Central memory CD4-positive, alpha-beta T cell (primary cell): Measurements from ENCODE around the gene PTGFRN.
"Not testable (repeated sequence)": the region's sequence is repeated elsewhere in the genome, so short reads cannot be mapped to it uniquely, and the experiment has no call there.

ENCODE experiments used
- DNase-seq: peaks from one replicate; pipeline ENCODE4 v3.0.0; 2022

The PTGFRN gene

DNA sequence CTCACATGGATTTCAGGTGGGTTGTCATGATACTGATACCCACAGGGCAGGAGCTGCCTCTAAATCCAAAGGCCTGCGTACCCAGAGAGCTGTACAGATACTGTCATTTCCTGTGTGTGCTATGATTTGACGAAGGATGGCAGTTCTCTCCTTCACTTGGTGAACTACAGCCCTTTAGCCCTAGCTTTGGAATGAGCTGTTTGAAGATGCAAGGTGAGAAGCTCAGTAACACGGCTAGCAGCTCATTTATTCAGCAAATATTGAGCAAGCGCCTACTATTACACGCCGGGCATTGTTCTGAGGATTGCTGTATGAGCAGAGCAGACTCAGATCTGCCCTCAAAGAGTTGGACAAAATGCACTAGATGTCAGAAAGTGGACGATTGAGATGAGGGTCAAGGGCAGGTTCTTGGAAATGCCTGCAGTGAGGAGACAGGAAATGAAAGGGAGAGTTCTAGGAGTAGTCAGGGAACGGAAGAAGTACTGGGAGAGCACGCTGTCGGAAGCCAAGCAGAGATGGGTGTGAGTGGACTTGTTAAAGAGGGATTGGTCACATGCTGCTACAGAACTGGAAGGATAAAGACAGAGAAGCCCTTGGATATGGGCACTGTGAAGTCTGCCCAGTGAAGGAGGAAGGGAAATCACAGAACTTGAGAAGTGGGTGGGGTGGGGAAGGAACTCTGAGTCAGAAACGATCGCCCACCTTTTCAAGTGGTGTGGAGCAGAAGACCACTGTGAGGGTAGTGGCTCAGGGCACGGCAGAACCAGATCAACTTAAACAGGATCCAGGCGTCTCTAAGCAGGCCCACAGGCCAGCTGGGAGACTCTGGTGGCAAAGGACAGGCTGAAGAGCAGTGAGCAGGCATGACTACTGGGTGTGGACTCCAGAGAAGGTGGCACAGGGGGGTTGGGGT, 7.1 kb downstream of the PTGFRN start:
- no peak for DNase-seq

DNA sequence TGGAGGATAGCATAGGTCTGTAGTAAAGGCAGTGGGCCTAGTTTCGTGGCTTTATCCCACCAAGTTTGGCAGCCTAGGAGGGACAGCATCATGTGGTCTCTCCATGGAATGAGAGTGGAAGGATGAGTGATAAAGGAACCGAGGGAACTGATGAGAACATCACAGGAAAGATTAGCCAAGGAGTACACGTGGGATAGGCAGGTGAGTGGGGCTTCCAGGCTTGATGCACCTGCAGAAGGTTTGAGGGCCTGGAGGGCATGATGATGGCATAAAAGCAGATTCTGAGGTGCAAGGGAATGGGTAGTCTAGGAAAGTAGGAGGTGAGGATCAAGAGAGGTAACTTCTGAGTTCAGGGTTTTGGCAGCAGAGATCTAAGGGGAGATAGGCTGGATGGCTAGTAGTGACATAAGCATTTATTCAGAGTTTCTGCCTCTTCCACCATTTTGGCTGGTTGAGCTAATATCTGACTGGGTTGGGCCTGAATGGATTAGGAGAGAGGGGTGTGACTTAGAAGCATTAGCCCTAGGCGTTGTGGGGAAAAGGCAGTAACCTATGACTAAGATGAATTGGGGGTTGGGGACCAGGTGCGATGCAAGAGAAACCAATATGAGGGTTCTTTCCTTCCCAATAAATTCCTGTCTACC, 9.1 kb downstream of the PTGFRN start:
- DNase-seq, result no peak

DNA sequence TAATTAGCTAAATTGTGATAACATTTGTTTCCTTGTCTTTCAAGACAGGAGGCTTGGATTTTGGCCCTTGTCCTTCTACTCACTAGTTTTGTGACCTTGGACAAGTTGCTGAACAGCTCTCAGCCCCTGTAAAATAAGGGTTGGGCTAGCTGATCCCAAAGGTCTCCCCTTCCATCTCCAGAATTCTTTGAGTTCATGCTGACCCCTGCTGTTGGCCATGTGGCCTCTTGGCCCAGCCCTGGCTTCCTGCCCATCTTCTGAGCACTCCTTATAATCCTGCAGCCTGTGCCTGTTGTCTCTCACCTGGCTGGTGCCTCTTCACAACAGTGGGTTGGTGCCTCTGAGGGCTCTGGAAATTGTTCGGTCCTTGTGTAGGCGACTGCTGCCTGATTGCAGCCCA, 10.1 kb downstream of the PTGFRN start:
- DNase-seq, result no peak

DNA sequence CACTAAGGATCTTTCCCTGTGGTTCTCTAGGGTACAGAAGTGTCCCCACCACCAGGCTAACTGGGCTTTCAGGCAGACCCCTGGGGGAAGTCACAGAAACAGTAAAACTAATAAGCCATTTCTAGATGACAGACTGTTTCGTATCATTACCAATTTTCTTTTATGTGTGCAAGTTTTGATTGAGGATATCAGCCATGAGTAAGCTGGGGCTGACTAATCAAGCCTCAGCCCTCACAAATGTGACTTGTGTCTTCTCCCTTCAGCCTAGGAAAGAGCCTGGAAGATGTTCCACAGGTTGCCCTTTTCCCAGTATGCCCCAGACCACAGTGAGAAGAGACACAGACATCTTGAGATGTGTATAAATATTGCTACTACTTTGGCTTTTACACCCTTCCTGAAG, 10.5 kb downstream of the PTGFRN start:
- DNase-seq, result no peak

DNA sequence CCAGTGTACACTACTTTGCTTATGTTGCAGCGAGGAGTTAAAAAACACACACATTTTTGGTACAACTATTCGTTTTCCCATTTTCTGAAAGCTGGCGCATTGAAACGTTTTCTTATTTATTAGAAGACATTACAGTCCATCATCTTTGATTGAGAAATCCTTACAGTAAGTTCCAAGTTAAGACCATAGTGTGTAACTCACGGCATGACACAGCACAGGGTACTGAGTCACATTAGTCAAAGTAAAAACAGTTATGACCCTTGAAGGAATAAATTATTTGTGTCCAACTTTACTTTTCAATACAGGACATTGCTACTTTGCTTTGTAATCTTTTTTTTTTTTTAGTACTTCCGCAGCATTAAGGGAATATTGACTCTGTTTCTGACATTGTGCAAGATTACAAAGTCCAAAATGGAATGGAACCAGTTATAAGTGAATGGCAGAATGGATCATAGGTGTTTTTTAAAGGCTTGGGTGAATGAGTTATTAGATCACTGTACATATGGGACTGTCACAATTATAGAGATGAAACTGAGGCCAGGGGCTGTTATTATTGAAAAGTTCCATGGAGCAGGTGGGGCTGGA, 11.7 kb downstream of the PTGFRN start:
- DNase-seq, result no peak

DNA sequence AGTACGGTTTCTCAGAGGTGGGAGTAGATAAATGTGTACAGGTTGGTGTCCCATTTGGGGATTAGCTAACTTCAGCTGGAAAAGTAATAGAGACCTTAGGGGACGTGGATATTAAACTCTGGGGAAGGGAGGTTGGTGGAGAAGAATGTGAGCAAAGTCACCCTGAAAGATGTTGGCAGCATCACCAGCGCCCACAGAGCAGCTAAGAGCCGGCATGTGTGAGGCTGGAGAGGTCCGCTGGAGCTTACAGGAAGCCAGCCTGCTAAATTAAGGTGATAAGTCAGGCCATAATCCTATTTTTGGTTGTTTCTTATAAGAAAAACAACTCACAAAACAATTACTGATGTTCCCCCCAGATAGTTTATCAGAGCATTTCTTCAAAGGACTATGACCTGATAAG, 12.2 kb downstream of the PTGFRN start:
- DNase-seq, result no peak

DNA sequence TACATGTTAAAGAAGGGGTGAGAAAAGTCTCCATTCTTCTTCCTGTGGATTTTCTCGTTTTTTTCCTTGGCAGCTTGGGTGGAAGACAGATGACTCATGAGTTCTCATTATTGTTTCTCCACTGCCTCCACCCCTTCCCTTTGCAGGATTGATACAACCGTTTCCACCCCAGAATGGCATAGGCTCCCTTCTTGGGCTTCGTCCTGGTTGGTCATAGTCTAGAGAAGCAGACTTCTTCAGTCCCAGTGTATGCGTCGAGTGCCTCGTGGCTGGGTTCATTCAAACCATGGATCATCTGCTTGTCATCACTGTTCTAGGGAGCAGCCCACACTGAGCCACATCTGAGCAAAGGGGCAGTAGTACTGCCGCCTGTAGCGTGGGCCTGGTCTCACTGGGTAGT, 13.7 kb downstream of the PTGFRN start:
- DNase-seq, result no peak

DNA sequence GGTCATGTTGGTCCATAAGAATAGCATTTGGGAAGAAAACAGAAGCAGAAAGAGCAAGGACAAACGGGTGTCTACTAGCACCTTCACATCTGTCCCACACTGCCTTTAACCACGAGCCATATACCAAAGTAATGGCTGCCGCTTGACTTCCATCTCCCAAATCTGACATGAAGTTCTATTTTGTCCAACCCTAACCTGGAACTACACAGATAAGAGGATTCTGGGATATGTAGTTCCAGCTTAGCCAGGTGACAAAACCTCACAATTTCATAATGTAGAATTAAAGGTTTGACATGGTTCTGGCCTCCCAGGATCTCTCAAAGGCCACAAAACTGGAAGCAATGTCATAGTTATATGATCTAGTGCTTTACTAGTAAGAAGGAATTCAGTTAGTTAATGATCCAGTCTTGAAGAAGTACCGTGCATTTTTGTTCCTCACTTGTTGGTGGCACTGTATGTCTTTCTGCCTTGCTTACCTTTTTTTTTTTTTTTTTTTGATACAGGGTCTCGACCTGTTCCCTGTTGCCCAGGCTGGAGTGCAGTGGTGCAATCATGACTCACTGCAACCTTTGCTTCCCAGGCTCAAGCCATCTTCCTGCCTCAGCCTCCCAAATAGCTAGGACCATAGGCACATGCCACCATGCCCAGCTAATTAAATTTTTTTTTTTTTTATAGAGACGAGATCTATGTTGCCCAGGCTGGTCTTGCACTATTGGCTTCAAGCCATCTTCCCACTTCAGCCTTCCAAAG, 17.5 kb downstream of the PTGFRN start:
- no peak for DNase-seq

DNA sequence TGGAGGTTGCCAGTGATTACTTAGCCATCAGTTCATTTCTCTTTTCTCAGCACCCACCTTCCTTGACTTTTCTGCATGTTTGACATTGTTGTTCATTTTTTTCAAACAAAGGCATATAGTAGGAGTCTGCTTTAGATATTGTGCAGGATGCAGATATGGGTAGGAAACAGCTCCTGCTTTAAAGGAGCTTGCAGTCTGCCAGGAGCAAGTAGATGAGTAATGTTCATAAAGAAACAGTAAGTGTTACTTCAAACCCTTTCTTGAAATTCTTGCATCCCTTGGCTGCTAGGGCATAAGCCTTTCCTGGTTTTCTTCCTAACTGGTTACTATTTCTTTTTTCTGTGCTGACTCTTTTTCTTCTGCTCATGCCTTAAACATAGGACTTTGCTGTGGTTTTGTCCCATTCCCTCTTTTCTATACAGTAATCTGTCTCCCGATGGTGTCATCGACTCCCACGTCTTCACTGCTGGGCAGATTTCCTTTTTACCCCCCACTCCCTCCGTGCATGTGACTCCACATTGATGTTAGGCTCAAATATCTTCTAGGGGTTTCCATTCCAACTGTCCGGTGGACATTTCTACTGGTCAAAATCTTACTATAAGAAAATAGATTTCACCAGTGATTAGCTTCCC, 20.4 kb downstream of the PTGFRN start:
- DNase-seq, result no peak

DNA sequence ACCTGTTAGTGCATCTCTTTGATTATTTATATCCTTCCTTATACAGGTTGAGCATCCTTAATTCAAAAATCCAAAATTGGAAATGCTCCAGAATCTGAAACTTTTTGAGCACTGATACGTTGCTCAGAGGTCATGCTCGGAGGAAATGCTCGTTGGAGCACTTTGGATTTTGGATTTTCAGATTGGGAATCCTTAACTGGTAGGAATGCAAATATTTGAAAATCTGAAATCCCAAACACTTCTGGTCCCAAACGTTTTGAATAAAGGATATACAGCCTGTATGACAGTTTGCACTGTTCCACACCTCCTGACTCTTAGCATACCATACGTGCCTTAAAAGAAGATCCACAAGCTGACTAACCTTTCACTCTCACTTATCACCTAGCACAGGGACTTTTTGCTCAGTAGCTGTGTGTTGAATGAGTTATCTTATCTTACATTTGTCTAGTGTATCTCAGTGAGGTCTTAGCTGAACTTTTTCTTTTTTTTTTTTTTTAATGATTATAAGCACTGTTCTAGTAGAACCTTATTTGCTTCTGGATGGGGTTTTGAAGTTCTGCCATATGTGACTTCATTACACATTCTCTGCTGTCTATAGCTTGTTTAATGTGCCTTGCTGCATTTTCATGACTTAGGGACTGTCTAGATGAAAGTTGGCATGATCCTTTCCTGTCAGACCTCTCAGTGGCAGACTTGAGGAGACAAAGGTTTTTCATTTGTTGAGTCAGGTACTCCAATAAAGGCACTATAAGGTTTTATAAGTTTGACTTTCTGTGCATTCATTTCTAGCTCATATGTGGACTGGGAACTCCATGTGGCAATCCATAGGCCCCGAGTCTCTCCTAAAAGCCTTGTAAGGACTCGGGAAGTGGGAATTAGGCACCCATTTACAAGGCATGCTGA, 21.6 kb downstream of the PTGFRN start:
- no peak for DNase-seq

DNA sequence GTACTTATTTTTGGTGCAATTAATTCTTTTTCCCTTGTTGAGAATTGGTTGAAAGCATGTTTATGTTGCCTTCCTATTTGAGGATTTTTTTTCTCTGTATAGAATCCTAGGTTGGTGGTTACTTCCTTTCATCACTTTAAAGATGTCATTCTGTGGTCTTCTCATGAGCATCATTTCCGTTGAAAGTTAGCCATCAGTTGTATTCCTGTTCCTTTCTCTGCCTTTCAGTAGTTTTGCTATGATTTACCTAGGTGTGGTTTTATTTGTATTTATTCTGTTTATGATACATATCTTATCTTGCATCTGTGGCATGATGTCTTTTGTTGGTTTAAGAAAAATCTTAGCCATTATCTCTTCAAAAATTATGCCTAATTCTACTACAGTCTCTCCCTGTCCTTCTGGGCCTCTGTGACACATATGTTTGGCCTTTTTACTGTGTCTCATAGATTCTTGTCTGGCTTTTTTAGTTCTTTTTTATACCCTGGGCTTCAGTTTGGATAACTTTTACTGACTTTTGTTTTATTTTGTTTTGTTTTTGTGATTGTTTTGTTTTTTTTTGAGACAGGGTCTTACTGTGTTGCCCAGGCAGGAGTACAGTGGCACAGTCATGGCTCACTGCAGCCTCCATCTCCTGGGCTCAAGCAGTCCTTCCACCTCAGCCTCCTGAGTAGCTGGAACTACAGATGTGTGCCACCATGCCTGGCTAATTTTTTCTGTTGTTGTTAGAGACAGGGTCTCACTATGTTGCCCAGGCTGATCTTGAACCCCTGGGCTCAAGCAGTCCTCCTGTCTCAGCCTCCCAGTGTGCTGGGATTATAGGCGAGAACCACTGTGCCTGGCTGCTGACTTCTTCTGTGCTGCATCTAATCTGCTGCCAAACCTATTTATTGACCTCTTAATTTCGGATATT, 24.1 kb downstream of the PTGFRN start:
- peak; percentile 79 for DNase-seq

DNA sequence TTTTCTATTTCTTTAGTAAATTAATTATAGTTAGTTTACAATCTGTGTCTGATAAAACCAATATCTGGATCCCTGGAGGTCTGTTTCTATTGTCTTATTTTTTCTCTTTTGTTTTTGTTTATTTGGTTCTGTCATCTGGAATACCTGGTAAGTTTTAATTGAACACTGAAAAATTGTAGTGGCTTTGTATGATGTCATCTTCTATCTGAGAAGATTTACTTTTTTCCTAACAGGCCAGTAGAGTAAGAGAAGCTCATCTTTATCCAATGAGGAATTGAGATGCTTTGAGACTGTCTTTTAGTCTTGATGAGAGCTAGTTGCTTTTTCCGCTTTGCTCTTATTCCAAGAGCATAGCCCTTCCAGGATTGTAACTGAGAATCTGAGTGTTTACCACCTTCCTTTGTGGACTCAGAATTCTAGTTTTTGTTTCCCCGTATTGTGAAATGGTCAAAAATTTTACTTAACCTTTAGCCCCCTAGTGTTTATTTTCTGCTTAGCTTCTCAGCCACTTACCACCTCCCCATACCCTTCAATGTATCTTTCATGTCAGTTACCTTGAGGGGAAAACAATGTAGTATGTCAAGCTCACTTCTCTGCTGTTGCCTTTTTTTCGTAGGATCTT, 25.0 kb downstream of the PTGFRN start:
- no peak for DNase-seq

DNA sequence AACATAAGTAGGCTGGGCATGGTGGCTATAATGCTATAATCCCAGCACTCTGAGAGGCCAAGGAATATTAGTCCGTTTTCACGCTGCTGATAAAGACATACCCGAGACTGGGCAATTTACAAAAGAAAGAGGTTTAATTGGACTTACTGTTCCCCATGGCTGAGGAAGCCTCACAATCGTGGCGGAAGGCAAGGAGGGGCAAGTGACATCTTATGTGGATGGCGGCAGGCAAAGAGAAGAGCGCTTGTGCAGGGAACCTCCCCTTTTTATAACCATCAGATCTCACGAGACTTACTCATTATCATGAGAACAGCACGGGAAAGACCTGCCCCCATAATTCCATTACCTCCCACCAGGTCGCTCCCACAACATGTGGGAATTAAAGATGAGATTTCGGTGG, 28.5 kb downstream of the PTGFRN start:
- DNase-seq, result no peak

DNA sequence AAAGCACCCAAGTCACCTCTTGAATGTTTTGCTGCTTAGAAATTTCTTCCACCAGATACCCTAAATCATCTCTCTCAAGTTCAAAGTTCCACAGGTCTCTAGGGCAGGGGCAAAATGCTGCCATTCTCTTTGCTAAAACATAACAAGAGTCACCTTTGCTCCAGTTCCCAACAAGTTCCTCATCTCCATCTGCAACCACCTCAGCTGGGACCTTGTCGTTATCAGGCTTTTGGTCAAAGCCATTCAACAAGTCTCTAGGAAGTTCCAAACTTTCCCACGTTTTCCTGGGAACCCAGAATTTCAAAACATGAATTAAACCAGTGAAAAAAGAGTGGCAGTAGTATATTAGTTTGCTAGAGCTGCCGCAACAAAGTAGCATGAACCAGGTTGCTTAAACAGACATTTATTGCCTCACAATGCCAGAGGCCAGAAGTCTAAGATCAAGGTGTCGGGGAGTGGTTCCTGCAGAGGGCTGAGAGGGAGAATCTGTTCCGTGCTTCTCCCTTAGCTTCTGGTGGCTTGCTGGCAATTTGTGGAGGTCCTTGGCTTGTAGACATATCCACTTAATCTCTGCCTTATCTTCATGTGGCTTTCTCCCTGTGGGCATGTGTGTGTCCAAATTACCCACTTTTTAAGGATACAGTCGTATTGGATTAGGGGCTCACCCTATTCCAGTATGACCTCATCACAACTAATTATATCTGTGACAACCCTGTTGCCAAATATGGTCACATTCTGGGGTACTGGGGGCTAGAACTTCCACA, 30.2 kb downstream of the PTGFRN start:
- DNase-seq, result not testable (repeated sequence)

DNA sequence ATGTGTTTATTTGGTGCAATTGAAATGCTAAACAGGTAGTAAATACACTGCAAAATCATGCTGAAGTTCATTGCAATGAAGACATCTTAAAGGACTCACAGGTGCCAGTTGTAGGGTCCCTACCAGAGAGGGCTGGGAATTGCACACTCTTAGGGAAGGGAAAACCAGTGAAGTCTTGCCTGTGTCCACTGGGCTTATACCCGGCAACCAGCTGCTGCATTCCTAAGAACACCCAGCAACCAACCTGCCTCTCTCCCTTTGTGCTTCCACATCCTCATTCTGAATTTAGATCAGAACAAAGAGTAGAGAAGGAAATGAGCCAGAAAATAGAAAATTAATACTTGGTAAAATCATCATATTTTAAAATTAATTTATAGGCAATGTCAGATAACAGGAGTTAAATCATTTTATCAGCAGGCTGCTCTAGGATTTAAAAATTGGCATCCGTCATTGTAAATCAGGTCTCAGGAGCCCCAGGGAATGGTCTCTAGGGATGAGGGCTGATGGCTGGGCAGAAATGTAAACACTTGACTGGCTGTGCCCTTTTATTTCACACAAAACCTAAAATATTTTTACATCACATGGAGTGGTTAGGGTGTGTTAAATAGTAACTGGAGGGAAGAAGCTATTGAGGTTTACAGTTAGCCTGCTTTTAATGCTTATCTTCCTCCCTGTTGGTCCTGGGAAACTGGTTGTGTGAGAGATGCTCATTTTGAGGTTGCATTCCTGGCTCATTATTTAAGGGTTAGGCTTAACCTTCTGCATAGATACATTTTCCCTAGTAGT, 31.3 kb downstream of the PTGFRN start:
- no peak for DNase-seq

DNA sequence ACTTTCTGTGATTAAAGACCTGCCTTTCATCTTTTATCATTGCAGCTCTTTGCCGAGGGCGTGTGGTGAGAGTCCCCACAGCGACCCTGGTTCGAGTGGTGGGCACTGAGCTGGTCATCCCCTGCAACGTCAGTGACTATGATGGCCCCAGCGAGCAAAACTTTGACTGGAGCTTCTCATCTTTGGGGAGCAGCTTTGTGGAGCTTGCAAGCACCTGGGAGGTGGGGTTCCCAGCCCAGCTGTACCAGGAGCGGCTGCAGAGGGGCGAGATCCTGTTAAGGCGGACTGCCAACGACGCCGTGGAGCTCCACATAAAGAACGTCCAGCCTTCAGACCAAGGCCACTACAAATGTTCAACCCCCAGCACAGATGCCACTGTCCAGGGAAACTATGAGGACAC, 32.0 kb downstream of the PTGFRN start:
- no peak for DNase-seq

DNA sequence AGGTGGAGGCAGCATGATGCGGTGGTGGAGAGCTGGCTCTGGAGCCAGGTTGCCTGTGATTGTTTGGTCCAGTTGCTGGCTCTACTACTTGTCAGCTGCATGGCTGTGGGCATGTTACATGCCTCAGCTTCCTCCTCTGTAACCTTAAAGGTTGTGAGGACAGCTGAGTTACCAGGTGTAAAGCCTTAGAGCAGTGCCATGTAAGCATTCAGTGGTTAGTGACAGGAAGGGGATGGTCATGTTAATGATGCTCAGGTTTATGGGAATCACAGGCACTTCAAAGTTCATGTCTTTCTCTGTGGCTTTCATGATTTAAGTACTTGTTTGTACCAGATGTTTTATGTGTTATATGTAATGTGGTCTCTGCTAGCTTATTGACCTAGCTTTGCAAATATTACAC, 32.6 kb downstream of the PTGFRN start:
- DNase-seq, result peak; percentile 38

DNA sequence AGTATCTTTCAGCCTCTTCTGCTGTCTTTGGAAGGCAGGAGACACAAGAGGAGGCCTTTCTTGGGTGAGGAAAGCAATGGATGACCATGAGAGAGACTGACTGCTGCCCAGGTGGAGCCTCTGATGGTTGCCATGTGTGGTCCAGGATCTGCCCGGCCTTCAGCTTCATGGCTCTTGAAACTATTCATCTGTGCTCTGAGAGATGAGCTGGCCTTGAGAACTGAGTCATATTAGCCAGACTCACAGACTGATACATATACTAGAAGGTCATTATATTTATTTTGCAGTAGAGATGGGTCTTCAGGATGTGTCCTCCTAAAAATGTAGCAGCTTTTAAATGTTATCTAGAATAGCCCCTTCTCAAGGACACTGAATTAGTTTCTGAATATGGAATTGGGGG, 33.7 kb downstream of the PTGFRN start:
- DNase-seq, result no peak
